ENCODE results near the gene CATSPERE.
"Not testable (repeated sequence)": the region's sequence is repeated elsewhere in the genome, so short reads cannot be mapped to it uniquely, and the experiment has no call there.

DNA sequence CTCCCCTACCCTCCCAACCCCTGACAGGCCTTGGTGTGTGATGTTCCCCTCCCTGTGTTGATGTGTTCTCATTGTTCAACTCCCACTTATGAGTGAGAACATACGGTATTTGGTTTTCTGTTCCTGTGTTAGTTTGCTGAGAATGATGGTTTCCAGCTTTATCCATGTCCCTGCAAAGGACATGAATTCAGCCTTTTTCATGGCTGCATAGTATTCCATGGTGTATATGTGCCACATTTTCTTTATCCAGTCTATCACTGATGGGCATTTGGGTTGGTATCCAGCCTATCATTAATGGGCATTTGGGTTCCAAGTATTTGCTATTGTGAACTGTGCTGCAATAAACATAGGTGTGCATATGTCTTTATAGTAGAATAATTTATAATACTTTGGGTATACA is 101.8 kb downstream of the CATSPERE start:
- TF ChIP-seq, protein P1, sequence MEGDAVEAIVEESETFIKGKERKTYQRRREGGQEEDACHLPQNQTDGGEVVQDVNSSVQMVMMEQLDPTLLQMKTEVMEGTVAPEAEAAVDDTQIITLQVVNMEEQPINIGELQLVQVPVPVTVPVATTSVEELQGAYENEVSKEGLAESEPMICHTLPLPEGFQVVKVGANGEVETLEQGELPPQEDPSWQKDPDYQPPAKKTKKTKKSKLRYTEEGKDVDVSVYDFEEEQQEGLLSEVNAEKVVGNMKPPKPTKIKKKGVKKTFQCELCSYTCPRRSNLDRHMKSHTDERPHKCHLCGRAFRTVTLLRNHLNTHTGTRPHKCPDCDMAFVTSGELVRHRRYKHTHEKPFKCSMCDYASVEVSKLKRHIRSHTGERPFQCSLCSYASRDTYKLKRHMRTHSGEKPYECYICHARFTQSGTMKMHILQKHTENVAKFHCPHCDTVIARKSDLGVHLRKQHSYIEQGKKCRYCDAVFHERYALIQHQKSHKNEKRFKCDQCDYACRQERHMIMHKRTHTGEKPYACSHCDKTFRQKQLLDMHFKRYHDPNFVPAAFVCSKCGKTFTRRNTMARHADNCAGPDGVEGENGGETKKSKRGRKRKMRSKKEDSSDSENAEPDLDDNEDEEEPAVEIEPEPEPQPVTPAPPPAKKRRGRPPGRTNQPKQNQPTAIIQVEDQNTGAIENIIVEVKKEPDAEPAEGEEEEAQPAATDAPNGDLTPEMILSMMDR (IDR thresholded peaks at IDR 0.05) = not testable (repeated sequence)
- not testable (repeated sequence) for TF ChIP-seq POLR2AphosphoS5, POLR2A, EP300 (IDR thresholded peaks at IDR 0.05)
